ENCODE measurements around the gene NDST3.

DNA sequence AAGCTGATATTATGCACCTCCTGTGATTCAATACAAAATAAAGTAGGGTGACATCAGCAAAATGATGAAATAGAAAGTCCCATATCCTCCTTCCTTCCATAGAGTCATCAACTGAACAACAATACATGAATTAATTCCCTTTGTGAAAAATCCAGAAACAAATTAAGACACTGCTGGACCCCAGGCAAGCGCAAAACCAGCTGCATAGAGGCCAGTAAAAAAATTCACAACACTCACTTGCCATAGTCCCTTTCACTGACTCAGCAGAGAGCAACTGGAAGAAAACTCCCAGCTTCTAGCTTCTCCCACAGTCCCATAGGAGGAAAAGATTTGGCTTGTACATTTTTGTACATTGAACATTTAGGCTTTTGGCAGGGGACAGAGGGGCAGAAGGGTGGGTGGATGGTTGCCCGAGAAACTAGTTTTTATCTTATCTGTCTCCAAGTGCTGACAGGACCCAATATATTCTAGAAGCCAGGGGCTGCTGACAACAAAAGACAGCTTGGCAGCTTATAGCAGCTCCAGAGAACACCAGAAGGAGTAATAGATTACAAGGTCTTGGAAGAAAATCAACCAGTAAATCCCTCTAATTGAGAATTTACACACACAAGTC, 124.6 kb downstream of the NDST3 start:
- TF ChIP-seq POLR2AphosphoS5 (IDR thresholded peaks at IDR 0.05; ENCODE audit: insufficient read depth in 1 of 2, low read depth in 1 of 2) = no peak
- TF ChIP-seq, protein P1, sequence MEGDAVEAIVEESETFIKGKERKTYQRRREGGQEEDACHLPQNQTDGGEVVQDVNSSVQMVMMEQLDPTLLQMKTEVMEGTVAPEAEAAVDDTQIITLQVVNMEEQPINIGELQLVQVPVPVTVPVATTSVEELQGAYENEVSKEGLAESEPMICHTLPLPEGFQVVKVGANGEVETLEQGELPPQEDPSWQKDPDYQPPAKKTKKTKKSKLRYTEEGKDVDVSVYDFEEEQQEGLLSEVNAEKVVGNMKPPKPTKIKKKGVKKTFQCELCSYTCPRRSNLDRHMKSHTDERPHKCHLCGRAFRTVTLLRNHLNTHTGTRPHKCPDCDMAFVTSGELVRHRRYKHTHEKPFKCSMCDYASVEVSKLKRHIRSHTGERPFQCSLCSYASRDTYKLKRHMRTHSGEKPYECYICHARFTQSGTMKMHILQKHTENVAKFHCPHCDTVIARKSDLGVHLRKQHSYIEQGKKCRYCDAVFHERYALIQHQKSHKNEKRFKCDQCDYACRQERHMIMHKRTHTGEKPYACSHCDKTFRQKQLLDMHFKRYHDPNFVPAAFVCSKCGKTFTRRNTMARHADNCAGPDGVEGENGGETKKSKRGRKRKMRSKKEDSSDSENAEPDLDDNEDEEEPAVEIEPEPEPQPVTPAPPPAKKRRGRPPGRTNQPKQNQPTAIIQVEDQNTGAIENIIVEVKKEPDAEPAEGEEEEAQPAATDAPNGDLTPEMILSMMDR (IDR thresholded peaks at IDR 0.05) = no peak
